ENCODE measurements around the gene MCF2. TPM values are rescaled to one million over a fixed set of nuclear protein-coding genes. Genes with fewer than 3 reads are reported as not detected.

MCF2 gene
- total RNA-seq, 1 donor from 2014 or later = not detected

DNA sequence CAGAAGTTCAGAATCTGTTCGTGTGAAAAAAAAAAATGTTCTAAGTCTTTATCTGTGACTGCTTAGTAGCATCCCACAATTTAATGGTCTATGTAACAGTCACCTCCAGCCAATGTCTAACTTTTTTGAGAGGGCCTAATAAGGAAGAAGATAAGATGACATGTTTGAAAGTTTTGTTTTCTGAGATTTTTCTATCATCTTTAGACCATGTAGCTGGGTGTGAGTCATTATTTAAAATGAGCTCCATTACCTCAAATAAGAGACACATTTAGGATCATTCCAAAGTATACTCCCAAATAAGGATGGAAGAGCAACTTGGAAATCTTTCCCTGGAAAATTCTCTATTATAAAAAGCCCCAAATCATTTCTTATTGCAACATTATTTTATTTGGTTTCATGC is 28.2 kb upstream of the MCF2 start:
- TF ChIP-seq, protein P1, sequence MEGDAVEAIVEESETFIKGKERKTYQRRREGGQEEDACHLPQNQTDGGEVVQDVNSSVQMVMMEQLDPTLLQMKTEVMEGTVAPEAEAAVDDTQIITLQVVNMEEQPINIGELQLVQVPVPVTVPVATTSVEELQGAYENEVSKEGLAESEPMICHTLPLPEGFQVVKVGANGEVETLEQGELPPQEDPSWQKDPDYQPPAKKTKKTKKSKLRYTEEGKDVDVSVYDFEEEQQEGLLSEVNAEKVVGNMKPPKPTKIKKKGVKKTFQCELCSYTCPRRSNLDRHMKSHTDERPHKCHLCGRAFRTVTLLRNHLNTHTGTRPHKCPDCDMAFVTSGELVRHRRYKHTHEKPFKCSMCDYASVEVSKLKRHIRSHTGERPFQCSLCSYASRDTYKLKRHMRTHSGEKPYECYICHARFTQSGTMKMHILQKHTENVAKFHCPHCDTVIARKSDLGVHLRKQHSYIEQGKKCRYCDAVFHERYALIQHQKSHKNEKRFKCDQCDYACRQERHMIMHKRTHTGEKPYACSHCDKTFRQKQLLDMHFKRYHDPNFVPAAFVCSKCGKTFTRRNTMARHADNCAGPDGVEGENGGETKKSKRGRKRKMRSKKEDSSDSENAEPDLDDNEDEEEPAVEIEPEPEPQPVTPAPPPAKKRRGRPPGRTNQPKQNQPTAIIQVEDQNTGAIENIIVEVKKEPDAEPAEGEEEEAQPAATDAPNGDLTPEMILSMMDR (IDR thresholded peaks at IDR 0.05; ENCODE audit: unreplicated experiment) = no peak
- no peak overlapping the region for H3K27ac Mint-ChIP-seq
- no peak for DNase-seq (ENCODE audit: low spot score, unreplicated experiment)
- peaks cover 6% of the 10 kb centered on the region for H3K36me3 Mint-ChIP-seq (ENCODE audit: insufficient read depth)
- H3K4me3 Mint-ChIP-seq (ENCODE audit: low read depth) = no peak overlapping the region
- H3K9me3 Mint-ChIP-seq (ENCODE audit: low read depth) = no peaks in the 10 kb centered on the region
- H3K27me3 Mint-ChIP-seq = no peaks in the 10 kb centered on the region
- H3K4me1 Mint-ChIP-seq (ENCODE audit: low read depth) = no peaks in the 10 kb centered on the region

DNA sequence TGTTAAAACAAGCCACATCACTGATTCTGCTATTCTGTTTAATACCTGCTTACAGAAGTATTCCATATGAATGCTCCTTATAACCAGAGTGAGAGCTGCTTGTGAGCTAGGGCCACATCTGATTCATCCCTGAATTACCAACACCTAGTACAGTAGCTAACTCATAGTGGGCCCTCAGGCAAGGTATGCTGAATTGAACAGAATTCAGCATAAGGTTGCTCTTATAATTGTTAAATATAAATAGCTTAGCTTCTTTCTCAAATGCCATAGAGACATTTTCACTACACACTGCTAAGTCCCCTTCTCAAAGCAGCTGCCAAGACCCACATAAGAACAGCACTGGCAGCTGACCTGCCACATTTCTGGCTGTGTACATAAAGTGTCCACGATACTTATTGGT is 27.0 kb upstream of the MCF2 start:
- no peak overlapping the region for H3K4me3 Mint-ChIP-seq (ENCODE audit: low read depth)

DNA sequence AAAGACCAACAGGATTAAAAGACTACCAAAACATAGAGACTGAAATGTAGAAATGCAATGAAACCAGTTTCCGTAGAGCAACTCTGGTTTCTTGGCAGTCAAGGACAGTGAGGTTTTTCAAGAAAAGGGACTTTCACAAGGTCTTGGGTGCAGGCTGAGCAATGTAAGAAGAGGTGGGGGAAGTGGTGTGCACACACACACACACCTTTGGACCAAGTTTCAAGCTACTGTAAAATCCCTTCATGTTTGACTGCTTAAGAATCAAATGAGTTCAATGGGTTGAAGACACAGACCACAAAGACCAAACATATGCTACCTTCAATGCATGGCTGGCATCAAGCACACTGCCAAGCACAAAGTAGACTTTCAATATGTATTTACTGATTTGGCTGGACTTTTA is 17.8 kb upstream of the MCF2 start:
- Mint-ChIP-seq H3K27me3 (no peaks in the 10 kb centered on the region), H3K4me1 (ENCODE audit: low read depth) (no peaks in the 10 kb centered on the region), H3K36me3 (ENCODE audit: insufficient read depth) (no peaks in the 10 kb centered on the region), H3K27ac (no peak overlapping the region), H3K9me3 (ENCODE audit: low read depth) (no peaks in the 10 kb centered on the region), H3K4me3 (ENCODE audit: low read depth) (no peak overlapping the region)
- DNase-seq (ENCODE audit: low spot score, unreplicated experiment) = no peak
- TF ChIP-seq, protein P1 (IDR thresholded peaks at IDR 0.05; ENCODE audit: unreplicated experiment) = no peak

More for the DNA sequence above, 27.0 kb upstream of the MCF2 start:
- TF ChIP-seq, protein P1 (IDR thresholded peaks at IDR 0.05; ENCODE audit: unreplicated experiment) = no peak
- DNase-seq (ENCODE audit: low spot score, unreplicated experiment) = no peak
- Mint-ChIP-seq H3K36me3 (ENCODE audit: insufficient read depth) (peaks cover 6% of the 10 kb centered on the region), H3K4me1 (ENCODE audit: low read depth) (no peaks in the 10 kb centered on the region), H3K27me3 (no peaks in the 10 kb centered on the region), H3K9me3 (ENCODE audit: low read depth) (no peaks in the 10 kb centered on the region), H3K27ac (no peak overlapping the region)

DNA sequence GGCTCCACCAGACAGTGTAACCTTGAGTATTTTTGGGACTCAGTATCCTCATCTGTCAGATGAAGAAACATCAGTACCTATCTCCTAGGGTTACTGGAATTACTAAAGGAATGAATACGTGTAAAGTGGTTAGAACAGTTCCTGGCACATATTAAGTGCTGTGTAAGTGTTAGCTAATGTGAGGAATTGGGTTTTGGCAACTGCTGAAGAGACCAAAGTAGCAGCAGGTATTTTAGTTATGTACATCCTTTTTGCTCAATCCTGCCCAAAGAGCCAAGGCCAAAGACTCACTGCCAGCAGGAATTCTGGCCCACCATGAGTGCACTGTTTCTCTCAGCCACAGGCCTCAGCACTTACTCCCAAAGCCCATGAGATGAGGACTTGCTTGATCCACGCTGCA is 16.7 kb upstream of the MCF2 start:
- peaks cover 3% of the 10 kb centered on the region for H3K9me3 Mint-ChIP-seq (ENCODE audit: low read depth)
- no peaks in the 10 kb centered on the region for H3K27me3 Mint-ChIP-seq
- no peaks in the 10 kb centered on the region for H3K36me3 Mint-ChIP-seq (ENCODE audit: insufficient read depth)
- TF ChIP-seq, protein P1 (IDR thresholded peaks at IDR 0.05; ENCODE audit: unreplicated experiment) = no peak
- peaks cover 3% of the 10 kb centered on the region for H3K4me1 Mint-ChIP-seq (ENCODE audit: low read depth)
- no peak overlapping the region for H3K27ac Mint-ChIP-seq
- no peak overlapping the region for H3K4me3 Mint-ChIP-seq (ENCODE audit: low read depth)
- no peak for DNase-seq (ENCODE audit: low spot score, unreplicated experiment)

DNA sequence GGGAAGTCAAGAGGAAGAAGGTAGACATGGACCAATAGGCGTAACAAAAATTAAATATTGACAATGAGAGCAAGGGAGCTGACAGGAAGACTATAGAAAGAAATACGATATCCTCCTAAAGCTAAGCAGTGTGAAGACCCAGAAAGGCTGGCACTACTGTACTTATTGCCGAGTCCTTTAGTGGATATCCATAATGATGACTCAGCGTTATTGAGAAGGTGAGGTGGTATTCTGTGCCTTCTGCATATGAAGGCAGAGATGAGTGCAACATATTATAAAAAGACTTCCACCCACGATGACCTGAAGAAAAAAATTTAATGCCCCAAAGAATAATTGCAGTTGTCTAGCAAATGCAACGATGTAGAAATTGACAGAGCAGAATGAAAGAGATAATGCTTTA is 13.0 kb upstream of the MCF2 start:
- no peak for DNase-seq (ENCODE audit: low spot score, unreplicated experiment)
- TF ChIP-seq, protein P1 (IDR thresholded peaks at IDR 0.05; ENCODE audit: unreplicated experiment) = no peak
- peaks cover 3% of the 10 kb centered on the region for H3K4me1 Mint-ChIP-seq (ENCODE audit: low read depth)
- no peak overlapping the region for H3K27ac Mint-ChIP-seq
- no peaks in the 10 kb centered on the region for H3K36me3 Mint-ChIP-seq (ENCODE audit: insufficient read depth)
- H3K4me3 Mint-ChIP-seq (ENCODE audit: low read depth) = no peak overlapping the region
- H3K9me3 Mint-ChIP-seq (ENCODE audit: low read depth) = peaks cover 11% of the 10 kb centered on the region
- H3K27me3 Mint-ChIP-seq = no peaks in the 10 kb centered on the region
